Muscle layer of colon (tissue), 2 donors: ENCODE measurements around the gene COX6A2.

Experiments
- H3K27ac ChIP-seq: one replicate; pipeline ENCODE4 v1.7.0; 2013; ENCODE audit warnings: low read depth, mild to moderate bottlenecking, low read length, moderate library complexity
- H3K27me3 ChIP-seq, 2 donors: one replicate each; pipeline ENCODE4 v1.7.0; 2013; ENCODE audit warnings: low read length in 2 of 2, mild to moderate bottlenecking in 2 of 2; ENCODE audit not compliant: insufficient read depth in 2 of 2, control insufficient read depth in 1 of 2
- H3K36me3 ChIP-seq: one replicate; pipeline ENCODE4 v1.7.0; 2013; ENCODE audit warnings: mild to moderate bottlenecking, low read length; ENCODE audit not compliant: insufficient read depth
- H3K4me1 ChIP-seq: one replicate; pipeline ENCODE4 v1.7.0; 2013; ENCODE audit warnings: mild to moderate bottlenecking, low read length; ENCODE audit not compliant: insufficient read depth
- H3K4me3 ChIP-seq, 2 donors: one replicate each; pipeline ENCODE4 v1.7.0; 2013; ENCODE audit warnings: low read length in 2 of 2, low read depth in 1 of 2, mild to moderate bottlenecking in 1 of 2, moderate library complexity in 1 of 2
- H3K9ac ChIP-seq: one replicate; pipeline ENCODE4 v1.7.0; 2013; ENCODE audit warnings: low read length
- H3K9me3 ChIP-seq: one replicate; pipeline ENCODE4 v1.7.0; 2013; ENCODE audit warnings: mild to moderate bottlenecking, low read length
- donor health status: abdominal sarcoma.
- donor health status: Adenocarcinoma of cecum.

The COX6A2 gene

DNA sequence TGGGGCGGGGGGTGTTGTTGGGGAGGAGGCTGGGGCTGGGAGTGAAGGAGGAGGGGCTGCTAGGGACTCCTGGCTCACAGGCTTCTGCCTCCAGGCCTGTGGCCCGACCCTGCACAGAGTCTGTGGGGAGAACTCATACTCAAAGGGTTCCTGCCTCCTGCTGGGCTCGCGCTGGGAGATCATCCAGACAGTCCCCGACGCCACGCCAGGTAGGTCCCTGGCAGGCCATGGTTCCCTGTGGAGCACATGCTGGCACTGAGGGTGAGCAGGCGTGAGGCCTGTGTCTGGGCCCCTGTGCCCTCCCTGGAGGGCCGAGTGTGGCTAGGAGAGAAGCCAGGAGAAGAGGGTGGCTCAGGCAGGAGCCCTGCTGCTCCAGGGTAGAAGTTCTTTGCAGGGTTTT is 30.5 kb downstream of the COX6A2 start:
- Histone ChIP-seq H3K9me3 (no peaks in the 10 kb centered on the region), H3K9ac (no peak overlapping the region), H3K36me3 (no peaks in the 10 kb centered on the region), H3K27ac (no peak overlapping the region), H3K4me3 (no peak overlapping the region), H3K27me3 (no peaks in the 10 kb centered on the region), H3K4me1 (no peaks in the 10 kb centered on the region)

DNA sequence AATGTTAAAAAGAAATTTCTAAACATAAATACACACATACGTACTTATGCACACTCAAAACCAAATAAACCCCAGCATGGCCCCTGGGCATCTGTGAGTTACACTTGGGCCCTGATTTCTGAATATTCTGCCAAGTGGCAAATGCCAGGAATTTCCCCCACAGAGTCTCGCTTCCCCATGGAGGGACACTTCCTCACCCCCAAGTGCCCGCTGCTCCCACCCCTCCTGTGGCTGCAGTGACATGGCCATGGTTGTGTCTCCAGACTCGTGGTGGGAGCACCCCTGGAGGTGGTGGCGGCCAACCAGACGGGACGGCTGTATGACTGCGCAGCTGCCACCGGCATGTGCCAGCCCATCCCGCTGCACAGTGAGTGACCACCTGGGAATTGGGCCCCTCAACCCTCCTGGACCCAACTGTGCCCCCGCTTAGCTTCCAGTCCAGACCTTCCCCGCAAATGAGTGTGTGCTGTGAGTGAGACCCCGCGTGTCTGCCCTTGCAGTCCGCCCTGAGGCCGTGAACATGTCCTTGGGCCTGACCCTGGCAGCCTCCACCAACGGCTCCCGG is 31.0 kb downstream of the COX6A2 start:
- H3K4me3 ChIP-seq, result no peak overlapping the region

GRCh38 chr16:31395647-31396046 is 32.5 kb downstream of the COX6A2 start:
- Histone ChIP-seq H3K4me3 (no peak overlapping the region), H3K9me3 (no peaks in the 10 kb centered on the region), H3K27ac (no peak overlapping the region), H3K9ac (no peak overlapping the region), H3K36me3 (no peaks in the 10 kb centered on the region), H3K27me3 (no peaks in the 10 kb centered on the region), H3K4me1 (no peaks in the 10 kb centered on the region)

More for the DNA sequence above, 31.0 kb downstream of the COX6A2 start:
- Histone ChIP-seq H3K27me3 (no peaks in the 10 kb centered on the region), H3K9ac (no peak overlapping the region), H3K36me3 (no peaks in the 10 kb centered on the region), H3K4me1 (no peaks in the 10 kb centered on the region), H3K27ac (no peak overlapping the region), H3K9me3 (no peaks in the 10 kb centered on the region)

DNA sequence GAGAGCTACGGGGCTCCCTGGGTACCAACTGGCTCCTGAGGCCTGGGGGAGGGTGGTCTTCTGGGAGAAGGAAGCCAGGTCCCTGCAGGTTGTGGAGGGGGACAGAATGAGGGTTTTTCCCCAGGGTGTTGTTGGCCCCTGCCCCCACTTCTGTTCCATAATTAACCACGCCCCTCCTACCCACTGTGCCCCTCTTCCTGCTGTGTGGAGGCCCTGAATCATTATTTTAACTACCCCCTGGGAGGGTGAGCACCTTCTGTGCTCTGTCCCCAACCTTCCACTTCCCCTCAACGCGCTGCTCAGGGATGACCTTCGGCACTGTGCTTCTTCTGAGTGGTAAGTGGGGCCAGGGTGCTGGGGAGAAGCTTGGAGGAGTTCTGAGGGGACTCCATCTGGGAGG is 35.1 kb downstream of the COX6A2 start, which contains the start of gene ITGAD:
TSS of gene ITGAD (plus strand) at position 280 of the 400 bp plus-strand sequence. CDS start at position 306, 26 bp downstream.
- Histone ChIP-seq H3K4me1 (no peaks in the 10 kb centered on the region), H3K9me3 (no peaks in the 10 kb centered on the region), H3K27ac (no peak within 1 kb of the TSS), H3K9ac (no peak within 1 kb of the TSS), H3K27me3 (no peaks in the 10 kb centered on the region), H3K4me3 (no peak within 1 kb of the TSS), H3K36me3 (no peaks in the 10 kb centered on the region)

- no peak overlapping the region for H3K9ac ChIP-seq
- no peaks in the 10 kb centered on the region for H3K9me3 ChIP-seq
- no peaks in the 10 kb centered on the region for H3K36me3 ChIP-seq
- no peak overlapping the region for H3K27ac ChIP-seq
- H3K27me3 ChIP-seq, result no peaks in the 10 kb centered on the region
- no peaks in the 10 kb centered on the region for H3K4me1 ChIP-seq
- H3K4me3 ChIP-seq, result no peak overlapping the region
Observed at GRCh38 chr16:31390504-31391041, 37.6 kb downstream of the COX6A2 start.

DNA sequence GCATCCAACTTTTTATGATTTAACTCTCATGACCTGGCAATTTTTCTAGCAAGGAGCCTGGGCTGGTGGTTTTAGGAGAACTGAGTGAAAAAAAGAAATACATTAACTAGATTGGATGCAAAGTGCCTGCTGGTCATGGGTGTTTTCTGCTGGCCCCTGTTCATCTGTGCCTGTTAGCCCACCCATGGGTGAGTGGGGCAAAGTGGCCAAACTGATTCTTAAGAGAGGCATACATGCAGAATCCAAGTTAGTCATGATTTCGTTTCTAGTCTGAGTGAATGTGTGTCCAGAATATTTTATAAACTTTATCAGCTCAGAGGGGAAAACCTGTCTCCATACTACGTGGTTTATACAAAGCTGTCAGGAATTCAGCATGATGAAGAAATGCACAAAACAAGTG is 39.6 kb downstream of the COX6A2 start:
- H3K27ac ChIP-seq, result no peak overlapping the region
- no peak overlapping the region for H3K9ac ChIP-seq
- H3K4me1 ChIP-seq, result no peaks in the 10 kb centered on the region
- H3K4me3 ChIP-seq, result no peak overlapping the region
- H3K27me3 ChIP-seq, result no peaks in the 10 kb centered on the region
- H3K9me3 ChIP-seq, result no peaks in the 10 kb centered on the region
- H3K36me3 ChIP-seq, result no peaks in the 10 kb centered on the region

DNA sequence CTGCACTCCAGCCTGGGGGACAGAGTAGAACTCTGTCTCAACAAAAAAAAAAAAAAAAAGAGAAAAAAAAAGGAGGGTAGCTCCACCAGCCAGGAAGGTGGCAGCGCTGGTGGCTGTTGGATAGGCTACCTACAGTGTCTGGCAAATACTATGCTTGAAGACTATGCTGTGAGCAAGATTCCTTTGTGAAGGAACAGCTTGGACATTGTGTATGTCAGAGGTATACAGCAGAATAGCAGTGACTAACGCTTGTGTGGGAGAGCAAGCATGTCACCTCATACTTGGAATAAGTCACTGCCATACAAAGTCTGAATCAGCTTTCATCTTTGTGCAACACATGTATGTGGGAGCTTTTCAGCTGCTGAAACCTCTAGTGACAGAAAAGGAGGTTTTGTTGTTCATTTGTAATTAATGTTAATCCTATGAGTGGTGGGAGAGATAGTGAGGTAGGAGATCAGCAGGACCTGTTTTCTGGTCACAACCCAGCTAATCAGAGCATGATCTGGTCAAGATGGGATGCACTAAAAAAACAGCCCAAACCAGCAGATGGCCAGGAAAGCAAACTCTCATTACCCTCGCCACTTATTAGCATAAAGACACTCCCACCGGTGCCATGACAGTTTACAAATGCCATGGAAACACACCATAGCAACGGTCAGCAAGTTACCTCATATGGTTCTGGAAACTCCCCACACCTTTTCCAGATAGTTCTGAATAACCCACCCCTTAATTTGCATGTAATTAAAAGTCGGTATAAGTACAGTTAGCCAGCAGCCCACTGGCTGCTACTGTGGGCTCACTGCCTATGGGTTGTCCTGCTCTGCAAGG is 41.8 kb downstream of the COX6A2 start:
- Histone ChIP-seq H3K9me3 (no peaks in the 10 kb centered on the region), H3K27ac (no peak overlapping the region), H3K4me3 (no peak overlapping the region), H3K36me3 (no peaks in the 10 kb centered on the region), H3K4me1 (no peaks in the 10 kb centered on the region), H3K9ac (no peak overlapping the region), H3K27me3 (no peaks in the 10 kb centered on the region)

DNA sequence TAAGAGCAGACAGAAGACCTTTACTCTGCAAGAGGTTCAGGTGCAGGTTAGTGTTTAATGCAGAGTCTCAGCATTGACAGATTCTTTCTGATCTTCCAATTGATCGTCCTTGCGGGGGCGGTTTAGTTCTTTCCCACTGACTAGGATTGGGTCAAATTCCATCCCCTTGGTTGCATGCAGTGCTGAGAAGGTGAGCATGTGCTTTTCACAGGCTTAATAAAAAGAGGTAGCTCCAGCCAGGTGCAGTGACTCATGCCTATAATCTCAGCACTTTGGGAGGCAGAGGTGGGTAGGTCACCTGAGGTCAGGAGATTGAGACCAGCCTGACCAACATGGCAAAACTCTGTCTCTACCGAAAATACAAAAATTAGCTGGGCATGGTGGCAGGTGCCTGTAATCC is 42.5 kb downstream of the COX6A2 start:
- H3K4me3 ChIP-seq, result no peak overlapping the region
- no peaks in the 10 kb centered on the region for H3K36me3 ChIP-seq
- H3K27me3 ChIP-seq, result no peaks in the 10 kb centered on the region
- no peak overlapping the region for H3K9ac ChIP-seq
- H3K27ac ChIP-seq, result no peak overlapping the region
- no peaks in the 10 kb centered on the region for H3K4me1 ChIP-seq
- no peaks in the 10 kb centered on the region for H3K9me3 ChIP-seq

- no peaks in the 10 kb centered on the region for H3K4me1 ChIP-seq
- H3K9ac ChIP-seq, result no peak overlapping the region
- H3K9me3 ChIP-seq, result no peaks in the 10 kb centered on the region
- no peak overlapping the region for H3K27ac ChIP-seq
- no peaks in the 10 kb centered on the region for H3K36me3 ChIP-seq
- H3K27me3 ChIP-seq, result no peaks in the 10 kb centered on the region
- H3K4me3 ChIP-seq, result no peak overlapping the region
Observed at GRCh38 chr16:31382485-31383161, 45.5 kb downstream of the COX6A2 start.

- H3K9ac ChIP-seq, result no peak overlapping the region
- no peaks in the 10 kb centered on the region for H3K4me1 ChIP-seq
- H3K36me3 ChIP-seq, result no peaks in the 10 kb centered on the region
- no peaks in the 10 kb centered on the region for H3K9me3 ChIP-seq
- H3K27ac ChIP-seq, result no peak overlapping the region
- H3K4me3 ChIP-seq, result no peak overlapping the region
- no peaks in the 10 kb centered on the region for H3K27me3 ChIP-seq
Observed at GRCh38 chr16:31380201-31380600, 48.0 kb downstream of the COX6A2 start.
